H1 (cell line): Measurements from ENCODE around the gene EHD2. TPM values are rescaled to one million over a fixed set of nuclear protein-coding genes. Genes with fewer than 3 reads are reported as not detected.

Experiments
- CTCF ChIA-PET: fragments of 300-600 bp; sonication (Branson Sonifier 250); formaldehyde crosslinking; loops from one replicate; lab custom pipeline; 2021; ENCODE audit not compliant: partially characterized antibody; lab: Charles Lee
- POLR2A ChIA-PET: fragments of 300-600 bp; sonication (Branson Sonifier 250); formaldehyde crosslinking; loops from one replicate; lab custom pipeline; 2021; ENCODE audit warnings: inconsistent platforms; ENCODE audit not compliant: partially characterized antibody; lab: Charles Lee
- DNase-seq, 2 experiments: peaks; one replicate each; pipeline versions ENCODE4 v3.0.0 to v3.0.0-alpha.2; 2010 to 2022; ENCODE audit warnings: low spot score in 2 of 2, low read depth in 1 of 2, mixed read lengths in 1 of 2
- FAIRE-seq: peaks from 2 replicates; lab custom pipeline; 2011; peaks lifted over from hg19 to GRCh38; lab: Jason Lieb, UNC
- H2AFZ ChIP-seq: 2 replicates; pipeline ENCODE4 v1.8.1; 2012; ENCODE audit warnings: low read length, inconsistent platforms
- H2AK5ac ChIP-seq: 2 replicates; pipeline ENCODE4 v1.6.1; 2013; ENCODE audit warnings: low read depth, low read length
- H2BK120ac ChIP-seq: replicated peaks from 2 replicates; pipeline ENCODE3; 2013; ENCODE audit warnings: low read depth, low read length, inconsistent platforms
- H2BK12ac ChIP-seq: 2 replicates; pipeline ENCODE4 v1.6.1; 2013; ENCODE audit warnings: low read depth, low read length
- H2BK15ac ChIP-seq: 2 replicates; pipeline ENCODE4 v1.6.1; 2013; ENCODE audit warnings: low read length
- H2BK20ac ChIP-seq: 2 replicates; pipeline ENCODE4 v1.6.1; 2013; ENCODE audit warnings: low read length
- H2BK5ac ChIP-seq: 2 replicates; pipeline ENCODE4 v1.6.1; 2013; ENCODE audit warnings: low read depth, low read length
- H3K14ac ChIP-seq: 2 replicates; pipeline ENCODE4 v1.6.1; 2013; ENCODE audit warnings: inconsistent platforms; ENCODE audit not compliant: insufficient read length
- H3K18ac ChIP-seq: 2 replicates; pipeline ENCODE4 v1.6.1; 2013; ENCODE audit warnings: low read length; ENCODE audit errors: extremely low read depth
- H3K23ac ChIP-seq: 2 replicates; pipeline ENCODE4 v1.6.1; 2013; ENCODE audit warnings: inconsistent platforms; ENCODE audit not compliant: insufficient read length
- H3K23me2 ChIP-seq: 2 replicates; pipeline ENCODE4 v1.6.1; 2013; ENCODE audit warnings: low read depth, low read length
- H3K27ac ChIP-seq: 2 replicates; pipeline ENCODE4 v1.6.1; 2011; ENCODE audit warnings: low read depth, low read length, inconsistent platforms
- H3K27me3 ChIP-seq, 4 experiments: replicated peaks in 1 of 4; 1 replicate in 1 of 4; 2 replicates in 3 of 4; pipeline versions ENCODE4 v1.6.1 to v1.8.1; 2011 to 2013; ENCODE audit warnings: low read length in 3 of 4, mild to moderate bottlenecking in 3 of 4, inconsistent platforms in 2 of 4, mixed read lengths in 2 of 4, moderate library complexity in 1 of 4; ENCODE audit not compliant: control insufficient read depth in 3 of 4, insufficient read depth in 3 of 4; ENCODE audit errors: extremely low read depth in 1 of 4
- H3K36me3 ChIP-seq, 4 experiments: 2 replicates each; pipeline versions ENCODE4 v1.6.1 to v1.8.1; 2011 to 2013; ENCODE audit warnings: mild to moderate bottlenecking in 4 of 4, low read length in 3 of 4, moderate library complexity in 2 of 4, control low read depth in 1 of 4, inconsistent platforms in 1 of 4; ENCODE audit not compliant: insufficient read depth in 4 of 4, control insufficient read depth in 2 of 4
- H3K4ac ChIP-seq: replicated peaks from 2 replicates; pipeline ENCODE3; 2013; ENCODE audit warnings: low read length, low read depth, mixed read lengths, inconsistent platforms; ENCODE audit not compliant: insufficient read length
- H3K4me1 ChIP-seq, 4 experiments: replicated peaks in 1 of 4; 1 replicate in 1 of 4; 2 replicates in 3 of 4; pipeline versions ENCODE4 v1.6.1 to v1.8.1; 2011 to 2013; ENCODE audit warnings: low read length in 3 of 4, inconsistent platforms in 2 of 4, mixed read lengths in 1 of 4; ENCODE audit not compliant: insufficient read depth in 4 of 4, control insufficient read depth in 3 of 4
- H3K4me2 ChIP-seq, 2 experiments: 2 replicates each; pipeline versions ENCODE4 v1.6.1 to v1.8.1; 2011 to 2013; ENCODE audit warnings: low read depth in 2 of 2, low read length in 2 of 2, control low read depth in 1 of 2, inconsistent platforms in 1 of 2, mild to moderate bottlenecking in 1 of 2; ENCODE audit not compliant: insufficient read depth in 1 of 2
- H3K4me3 ChIP-seq, 4 experiments: fragments of 200-600, 300-600 bp in 1 of 4; sonication (generic), shearing (Covaris generic), sonication (Bioruptor Twin) in 1 of 4; 2 replicates each; pipeline versions ENCODE4 v1.5.1 to v1.8.1; 2011 to 2016; ENCODE audit warnings: low read length in 4 of 4, low read depth in 3 of 4, control low read depth in 2 of 4, inconsistent platforms in 2 of 4, mild to moderate bottlenecking in 2 of 4, mixed read lengths in 1 of 4, moderate library complexity in 1 of 4; ENCODE audit not compliant: insufficient read depth in 2 of 4; ENCODE audit errors: extremely low read depth in 1 of 4
- H3K56ac ChIP-seq: replicated peaks from 2 replicates; pipeline ENCODE3; 2013; ENCODE audit warnings: low read depth, mild to moderate bottlenecking, mixed read lengths, low read length, inconsistent platforms; ENCODE audit not compliant: insufficient read length
- H3K79me1 ChIP-seq: 2 replicates; pipeline ENCODE4 v1.6.1; 2013; ENCODE audit warnings: low read depth, low read length, control low read depth
- H3K79me2 ChIP-seq, 2 experiments: 2 replicates each; pipeline versions ENCODE4 v1.6.1 to v1.8.1; 2012 to 2013; ENCODE audit warnings: low read length in 2 of 2, mild to moderate bottlenecking in 2 of 2, inconsistent platforms in 1 of 2; ENCODE audit not compliant: insufficient read depth in 2 of 2, control insufficient read depth in 1 of 2
- H3K9ac ChIP-seq, 4 experiments: replicated peaks in 1 of 4; 1 replicate in 1 of 4; 2 replicates in 3 of 4; pipeline versions ENCODE4 v1.6.1 to v1.8.1; 2011 to 2013; ENCODE audit warnings: low read depth in 3 of 4, low read length in 3 of 4, control low read depth in 2 of 4, mild to moderate bottlenecking in 2 of 4, moderate library complexity in 2 of 4, inconsistent platforms in 1 of 4; ENCODE audit errors: extremely low read depth in 1 of 4
- H3K9me3 ChIP-seq, 2 experiments: 2 replicates each; pipeline versions ENCODE4 v1.6.1 to v1.8.1; 2012 to 2013; ENCODE audit warnings: mild to moderate bottlenecking in 2 of 2, moderate library complexity in 2 of 2, control low read depth in 1 of 2, inconsistent platforms in 1 of 2, low read depth in 1 of 2, low read length in 1 of 2, mixed read lengths in 1 of 2; ENCODE audit not compliant: insufficient read depth in 2 of 2
- H4K20me1 ChIP-seq, 2 experiments: replicated peaks in 1 of 2; 2 replicates each; pipeline versions ENCODE3 to v1.8.1; 2011 to 2013; ENCODE audit warnings: inconsistent platforms in 2 of 2, low read length in 2 of 2, mild to moderate bottlenecking in 1 of 2; ENCODE audit not compliant: insufficient read depth in 2 of 2, control insufficient read depth in 1 of 2
- H4K5ac ChIP-seq: 2 replicates; pipeline ENCODE4 v1.6.1; 2013; ENCODE audit warnings: low read length, low read depth, mixed read lengths, inconsistent platforms; ENCODE audit not compliant: insufficient read length
- H4K8ac ChIP-seq: 2 replicates; pipeline ENCODE4 v1.8.0; 2013; ENCODE audit warnings: mild to moderate bottlenecking, moderate library complexity, low read length, inconsistent platforms; ENCODE audit not compliant: insufficient read depth; ENCODE audit errors: extremely low read depth
- H4K91ac ChIP-seq: replicated peaks from 2 replicates; pipeline ENCODE3; 2013; ENCODE audit warnings: low read length, mixed read lengths, inconsistent platforms; ENCODE audit not compliant: insufficient read length
- BACH1 ChIP-seq: IDR thresholded peaks from 2 replicates; pipeline ENCODE4 v1.6.1; 2012; ENCODE audit warnings: low read length, improper control_type of control experiment
- GTF2F1 ChIP-seq: IDR thresholded peaks from 2 replicates; pipeline ENCODE4 v1.6.1; 2012; ENCODE audit warnings: low read depth, low read length, improper control_type of control experiment, borderline replicate concordance
- HDAC2 ChIP-seq, 2 experiments: fragments of 300-600 bp in 1 of 2; sonication (generic) in 1 of 2; IDR thresholded peaks; 2 replicates each; pipeline ENCODE4 v1.6.1; 2011 to 2012; ENCODE audit warnings: low read depth in 2 of 2, low read length in 2 of 2, mild to moderate bottlenecking in 2 of 2, moderate library complexity in 2 of 2, borderline replicate concordance in 1 of 2, inconsistent platforms in 1 of 2
- KDM1A ChIP-seq: fragments of 200-600, 300-600 bp; sonication (generic); IDR thresholded peaks from 2 replicates; pipeline ENCODE4 v1.7.1; 2016; ENCODE audit warnings: mild to moderate bottlenecking, low read length, borderline replicate concordance
- RAD21 ChIP-seq, 2 experiments: IDR thresholded peaks in 1 of 2; conservative IDR thresholded peaks in 1 of 2; 2 replicates each; pipeline ENCODE4 v1.6.1; 2011; ENCODE audit warnings: low read depth in 2 of 2, low read length in 2 of 2, improper control_type of control experiment in 1 of 2, inconsistent platforms in 1 of 2, mild to moderate bottlenecking in 1 of 2, moderate library complexity in 1 of 2
- WGBS, 2 experiments: shearing (Covaris generic) in 1 of 2; methylation state at CpG; one replicate each; pipeline versions ENCODE4 v1.1.6 to v1.1.7; 2013 to 2015; ENCODE audit warnings: low lambda C conversion rate in 2 of 2, mixed read lengths in 2 of 2, inconsistent platforms in 1 of 2, low coverage in 1 of 2, missing lambda C conversion rate in 1 of 2; ENCODE audit not compliant: insufficient replicate concordance in 2 of 2, insufficient coverage in 1 of 2, insufficient read length in 1 of 2; ENCODE audit errors: extremely low coverage in 1 of 2, missing lambda C conversion rate in 1 of 2; 5-methylcytosine and 5-hydroxymethylcytosine counted together
- polyA plus RNA-seq, 7 experiments: library from polyadenylated mRNA; depleted of rRNA in 3 of 7; stranded (reverse) in 5 of 7; unstranded in 2 of 7; fragments of >200 nt in 5 of 7; fragments of 200-250 nt in 2 of 7; gene quantifications; 1 replicate in 5 of 7; 2 replicates in 1 of 7; 4 replicates in 1 of 7; pipeline versions ENCODE4 v1.2.1 to v1.2.3, GENCODE V29; 2011 to 2013; ENCODE audit warnings: missing spikeins in 2 of 7, mixed read lengths in 2 of 7
- total RNA-seq: library from RNA; stranded (reverse); fragmentation: NEBNext Ultra II Directional; extraction: Animal tissue kit (Norgen Biotek cat#: 25700); gene quantifications from 2 replicates; pipeline ENCODE4 v1.2.1, GENCODE V29; 2021
- TF ChIP-seq, protein P1 (sequence below), 3 experiments: IDR thresholded peaks; 1 replicate in 2 of 3; 2 replicates in 1 of 3; pipeline versions ENCODE4 v1.5.1 to v1.6.1; 2011; ENCODE audit warnings: low read length in 3 of 3, mild to moderate bottlenecking in 3 of 3, inconsistent platforms in 2 of 3, low read depth in 1 of 3, moderate library complexity in 1 of 3; ENCODE audit not compliant: insufficient read depth in 1 of 3; ENCODE audit errors: control extremely low read depth in 1 of 3

The EHD2 gene
- total and polyA plus RNA-seq, 2 of the 8 experiments (the other 6 are each of a cell fraction or from before 2014, with no cell fraction given) = 4.5 to 14.3 TPM

DNA sequence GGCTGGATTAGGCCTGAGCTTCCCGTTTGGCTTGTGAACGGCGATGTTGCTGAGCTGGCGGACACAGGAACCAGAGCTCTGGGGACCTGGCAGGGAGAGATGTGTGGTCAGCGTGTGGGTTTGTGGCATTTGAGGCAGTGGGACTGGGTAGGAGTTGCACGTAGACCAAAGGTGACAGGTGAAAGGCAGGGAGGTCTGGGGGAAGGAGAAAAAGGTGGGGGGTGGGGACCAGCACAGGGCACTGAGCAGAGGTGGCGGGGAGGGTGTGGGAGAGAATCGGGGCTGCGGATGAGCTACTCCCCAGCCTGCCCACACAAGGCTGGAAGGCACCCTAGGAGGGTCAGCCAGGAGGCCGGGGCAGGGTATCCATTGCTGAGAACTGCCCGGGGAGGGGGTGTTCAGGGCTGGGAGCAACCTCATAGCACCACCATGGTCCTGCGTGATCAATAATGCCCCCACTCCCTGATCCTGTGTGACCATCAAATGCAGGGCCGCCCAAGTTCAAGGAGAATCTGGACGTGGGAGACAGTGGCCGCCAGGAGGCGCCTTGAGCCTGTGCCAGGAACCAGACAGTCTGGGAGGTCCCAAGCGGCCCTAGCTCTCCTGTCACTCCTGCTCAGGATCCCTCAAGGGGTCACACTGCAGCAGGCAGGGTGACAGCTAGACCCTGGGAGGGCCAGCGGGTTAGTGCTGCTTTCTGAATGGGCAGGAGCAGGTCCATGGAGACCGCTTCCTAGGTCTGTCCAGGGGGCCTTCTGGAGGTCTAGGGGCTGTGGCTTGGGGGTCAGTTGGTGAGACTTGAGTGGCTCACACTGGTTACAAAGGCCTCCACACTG, 52.5 kb downstream of the EHD2 start:
- ChIA-PET CTCF (interaction anchor here (0.6 to 6.3 kb wide), 36 partner anchors 9 to 375 kb away, joined by 3 to 150 read pairs (median 5); partner anchors contain the start of genes EHD2, NOP53 and SELENOW), POLR2A (interaction anchor here (0.6 to 7.2 kb wide), 17 partner anchors 8 to 731 kb away, joined by 3 to 46 read pairs (median 5); partner anchors contain the start of genes NOP53 and SELENOW)
- Histone ChIP-seq H3K79me2 (no peaks in the 10 kb centered on the region), H2BK15ac (0 out of 2 replicates have a peak overlapping the region, but pooled peaks have one; percentile 46), H3K56ac (no peak overlapping the region), H3K14ac (no peak overlapping the region), H3K36me3 (no peaks in the 10 kb centered on the region; a peak in 1 of 8 replicates), H3K79me1 (no peaks in the 10 kb centered on the region), H2BK120ac (no peak overlapping the region), H2BK5ac (no peak overlapping the region; the same call in 1 of the 2 replicates), H3K4me3 (no peak overlapping the region), H3K4me2 (peak overlapping the region in 1 of 2 experiments; percentile 40; a peak in 3 of 4 replicates), H3K23me2 (peaks cover 9% of the 10 kb centered on the region; the same call in 1 of the 2 replicates), H2AFZ (no peak overlapping the region), H3K9ac (no peak overlapping the region), H3K4me1 (peaks cover 0 to 6% (median 3%) of the 10 kb centered on the region in 4 experiments; a peak in 5 of 7 replicates), H3K23ac (no peak overlapping the region), H3K18ac (no peak overlapping the region), H4K8ac (peak overlapping the region; percentile 87), H2BK20ac (0 out of 2 replicates have a peak overlapping the region, but pooled peaks have one; percentile 15), H3K9me3 (no peaks in the 10 kb centered on the region), H2AK5ac (no peak overlapping the region), H4K5ac (no peak overlapping the region), H2BK12ac (peak overlapping the region; percentile 77; the same call in 1 of the 2 replicates), H4K91ac (peak overlapping the region; percentile 55), H3K27ac (no peak overlapping the region; the same call in 1 of the 2 replicates), H3K27me3 (no peaks in the 10 kb centered on the region), H4K20me1 (peaks cover 0 to under 1% of the 10 kb centered on the region in 2 experiments), H3K4ac (no peak overlapping the region)
- DNase-seq = peak in 1 of 2 experiments; percentile 93
- FAIRE-seq = no peak
- WGBS, 2 experiments = 26% methylated on average over 16 of the region's 19 CpGs; no CpG with 5 or more reads in 1 of the 2 experiments
- TF ChIP-seq GTF2F1 (no peak), RAD21 (IDR thresholded peaks at IDR 0.05 in 1 of 2, conservative IDR thresholded peaks at IDR 0.05 in 1 of 2; ENCODE audit: low read depth in 2 of 2, low read length in 2 of 2) (peak; percentile 91 to 93), HDAC2 (IDR thresholded peaks at IDR 0.05; ENCODE audit: borderline replicate concordance in 1 of 2, low read depth in 2 of 2, low read length in 2 of 2) (0 out of 4 replicates have a peak, but pooled peaks of 1 of the 2 experiments have one; percentile 80), BACH1 (0 out of 2 replicates have a peak, but pooled peaks have one; percentile 34), KDM1A (no peak)
- TF ChIP-seq, protein P1, sequence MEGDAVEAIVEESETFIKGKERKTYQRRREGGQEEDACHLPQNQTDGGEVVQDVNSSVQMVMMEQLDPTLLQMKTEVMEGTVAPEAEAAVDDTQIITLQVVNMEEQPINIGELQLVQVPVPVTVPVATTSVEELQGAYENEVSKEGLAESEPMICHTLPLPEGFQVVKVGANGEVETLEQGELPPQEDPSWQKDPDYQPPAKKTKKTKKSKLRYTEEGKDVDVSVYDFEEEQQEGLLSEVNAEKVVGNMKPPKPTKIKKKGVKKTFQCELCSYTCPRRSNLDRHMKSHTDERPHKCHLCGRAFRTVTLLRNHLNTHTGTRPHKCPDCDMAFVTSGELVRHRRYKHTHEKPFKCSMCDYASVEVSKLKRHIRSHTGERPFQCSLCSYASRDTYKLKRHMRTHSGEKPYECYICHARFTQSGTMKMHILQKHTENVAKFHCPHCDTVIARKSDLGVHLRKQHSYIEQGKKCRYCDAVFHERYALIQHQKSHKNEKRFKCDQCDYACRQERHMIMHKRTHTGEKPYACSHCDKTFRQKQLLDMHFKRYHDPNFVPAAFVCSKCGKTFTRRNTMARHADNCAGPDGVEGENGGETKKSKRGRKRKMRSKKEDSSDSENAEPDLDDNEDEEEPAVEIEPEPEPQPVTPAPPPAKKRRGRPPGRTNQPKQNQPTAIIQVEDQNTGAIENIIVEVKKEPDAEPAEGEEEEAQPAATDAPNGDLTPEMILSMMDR (IDR thresholded peaks at IDR 0.05; ENCODE audit: control extremely low read depth in 1 of 3, insufficient read depth in 1 of 3, low read depth in 1 of 3, low read length in 3 of 3) = peak; percentile 85 to 95 (median 94)
